ENCODE data around the gene MAP3K12. TPM values are rescaled to one million over a fixed set of nuclear protein-coding genes. Genes with fewer than 3 reads are reported as not detected.

MAP3K12 gene
- total RNA-seq, 1 donor from 2014 or later: 1.4 TPM

GRCh38 chr12:53474819-53475218 lies 24.4 kb downstream of the MAP3K12 start:
- no peak for DNase-seq (ENCODE audit: low spot score)
- no peak for ATAC-seq

- ATAC-seq (no peak), DNase-seq (ENCODE audit: low spot score) (no peak)
Measured at GRCh38 chr12:53474077-53474476, 25.2 kb downstream of the MAP3K12 start.

GRCh38 chr12:53472056-53472582 lies 27.1 kb downstream of the MAP3K12 start:
- ATAC-seq: no peak
- DNase-seq (ENCODE audit: low spot score): no peak

- DNase-seq (ENCODE audit: low spot score): no peak
- ATAC-seq: no peak
Measured at GRCh38 chr12:53468282-53468681, 31.0 kb downstream of the MAP3K12 start.

GRCh38 chr12:53467880-53468279 lies 31.4 kb downstream of the MAP3K12 start:
- DNase-seq (ENCODE audit: low spot score) (no peak), ATAC-seq (no peak)

DNA sequence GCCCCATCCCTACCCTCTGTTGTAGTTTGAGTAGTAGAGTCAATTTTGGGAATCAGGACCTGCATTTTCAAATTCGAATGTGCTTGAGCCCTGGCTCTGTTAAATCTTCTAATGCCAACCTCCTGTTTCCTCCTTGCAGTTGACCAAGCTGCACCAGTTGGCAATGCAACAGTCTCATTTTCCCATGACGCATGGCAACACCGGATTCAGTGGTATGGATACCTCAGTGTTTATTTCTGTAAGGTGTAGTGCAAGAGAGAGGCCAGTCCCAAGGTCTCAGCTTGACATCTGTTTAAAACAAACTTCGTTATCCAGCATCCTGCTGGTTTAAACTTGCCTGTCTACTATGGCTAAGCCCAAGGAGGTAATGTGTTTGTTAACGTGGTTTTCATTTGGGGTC lies 32.2 kb downstream of the MAP3K12 start:
- ATAC-seq (no peak), DNase-seq (ENCODE audit: low spot score) (no peak)

- ATAC-seq (peak; percentile 17), DNase-seq (ENCODE audit: low spot score) (no peak)
Measured at GRCh38 chr12:53466640-53467039, 32.6 kb downstream of the MAP3K12 start.

- ATAC-seq: no peak
Measured at GRCh38 chr12:53465679-53466078, 33.6 kb downstream of the MAP3K12 start.

DNA sequence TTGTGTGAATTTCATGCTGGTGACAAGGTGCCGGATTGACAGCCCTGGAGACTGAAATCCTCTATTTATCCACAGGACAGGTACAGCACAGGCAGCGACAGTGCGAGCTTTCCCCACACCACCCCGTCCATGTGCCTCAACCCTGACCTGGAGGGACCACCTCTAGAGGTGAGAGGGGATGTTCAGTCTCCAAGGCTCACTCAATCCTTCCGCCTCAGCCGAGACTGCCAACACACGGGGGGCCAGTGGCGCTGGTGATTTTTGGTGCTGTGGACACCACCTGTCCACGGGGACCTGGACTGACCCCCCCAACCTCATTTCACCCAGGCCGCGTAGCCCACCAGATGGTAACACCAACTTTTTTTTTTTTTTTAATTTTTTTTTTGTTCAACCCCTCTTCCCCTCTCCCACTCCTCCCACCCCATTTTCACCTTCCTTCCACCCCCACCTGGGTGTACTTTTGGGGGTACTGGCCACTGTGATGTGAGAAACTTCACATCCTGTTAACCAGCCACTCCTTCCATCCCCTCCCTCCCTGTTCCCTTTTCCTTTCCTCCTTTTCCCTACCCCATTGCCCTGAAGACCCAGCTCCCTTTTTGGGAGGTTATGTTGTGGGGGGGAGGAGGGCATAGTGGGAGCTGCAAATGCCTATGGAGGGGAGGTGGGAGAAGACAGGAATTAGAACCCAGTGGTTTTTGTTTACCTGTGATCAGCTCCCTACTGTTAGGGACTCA lies 34.4 kb downstream of the MAP3K12 start:
- DNase-seq (ENCODE audit: low spot score) (no peak), ATAC-seq (no peak)

More at GRCh38 chr12:53465679-53466078, 33.6 kb downstream of the MAP3K12 start:
- DNase-seq (ENCODE audit: low spot score): no peak

- DNase-seq (ENCODE audit: low spot score) (no peak), ATAC-seq (no peak)
Measured at GRCh38 chr12:53463802-53464560, 35.3 kb downstream of the MAP3K12 start.

DNA sequence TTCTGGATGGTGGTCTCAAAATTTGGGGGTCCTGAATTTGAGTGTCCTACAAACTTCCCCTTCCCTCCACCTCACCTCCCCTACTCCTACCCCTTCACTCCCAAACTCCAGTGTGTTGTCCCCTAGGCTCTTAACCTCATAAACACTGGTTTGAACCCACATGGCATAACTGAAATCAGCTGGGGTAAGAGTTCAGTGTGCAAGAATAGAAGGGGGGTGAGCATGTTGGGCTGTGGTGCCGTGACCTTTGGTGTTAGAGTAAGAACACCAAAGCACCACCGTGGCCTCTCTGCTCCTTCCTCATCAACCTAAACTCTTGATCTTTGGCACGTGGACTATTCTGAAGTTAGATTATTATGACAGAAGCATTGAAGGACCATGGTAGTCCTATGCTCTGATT lies 36.3 kb downstream of the MAP3K12 start:
- ATAC-seq: peak; percentile 40
- no peak for DNase-seq (ENCODE audit: low spot score)

DNA sequence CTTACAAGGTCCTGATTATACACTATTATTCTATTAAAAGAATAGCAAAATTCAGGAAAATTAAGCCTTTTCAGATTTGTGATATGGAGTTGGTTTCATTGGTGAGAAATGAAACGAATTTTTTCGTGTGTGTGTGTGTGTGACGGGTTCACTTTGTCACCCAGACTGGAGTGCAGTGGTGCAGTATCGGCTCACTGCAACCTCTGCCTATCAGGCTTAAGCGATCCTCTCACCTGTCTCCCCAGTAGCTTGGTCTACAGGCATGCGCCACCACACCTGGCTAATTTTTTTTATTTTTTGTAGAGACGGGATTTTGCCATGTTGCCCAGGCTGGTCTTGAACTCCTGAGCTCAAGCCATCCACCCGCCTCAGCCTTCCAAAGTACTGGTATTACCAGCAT lies 37.7 kb downstream of the MAP3K12 start:
- ATAC-seq (no peak), DNase-seq (ENCODE audit: low spot score) (no peak)

DNA sequence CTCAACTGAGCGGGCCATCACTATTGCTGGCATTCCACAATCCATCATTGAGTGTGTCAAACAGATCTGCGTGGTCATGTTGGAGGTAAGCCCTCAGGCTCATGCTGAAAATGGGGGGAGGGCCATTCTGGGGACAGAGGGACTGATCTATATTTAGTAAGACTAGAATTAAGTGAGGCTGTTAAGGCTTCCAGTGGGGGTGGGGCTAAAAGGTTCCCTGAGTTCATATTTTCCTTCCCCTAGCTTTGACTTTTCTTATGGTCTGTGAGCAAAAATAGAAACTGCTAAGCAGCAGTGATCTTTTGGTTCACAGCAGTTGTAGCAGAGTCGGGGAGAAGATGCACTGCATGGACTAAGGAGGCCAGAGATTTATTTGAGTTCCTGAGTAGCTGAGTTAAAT lies 38.2 kb downstream of the MAP3K12 start:
- DNase-seq (ENCODE audit: low spot score) (no peak), ATAC-seq (no peak)

DNA sequence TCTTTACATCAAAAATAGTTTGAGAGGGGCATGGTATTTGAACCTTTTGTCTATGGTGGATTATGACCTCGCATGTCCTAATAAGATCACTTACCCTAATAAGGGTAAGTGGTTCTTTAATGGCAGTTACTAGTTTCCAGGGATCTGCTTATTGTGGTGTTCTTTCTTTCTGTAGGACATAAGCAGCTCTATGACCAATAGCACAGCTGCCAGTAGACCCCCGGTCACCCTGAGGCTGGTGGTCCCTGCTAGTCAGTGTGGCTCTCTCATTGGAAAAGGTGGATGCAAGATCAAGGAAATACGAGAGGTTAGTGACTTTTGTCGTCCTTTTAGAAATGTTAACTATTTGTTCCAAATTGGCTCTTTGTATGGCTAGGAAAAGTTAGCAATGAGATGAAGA lies 40.2 kb downstream of the MAP3K12 start:
- ATAC-seq: no peak

DNA sequence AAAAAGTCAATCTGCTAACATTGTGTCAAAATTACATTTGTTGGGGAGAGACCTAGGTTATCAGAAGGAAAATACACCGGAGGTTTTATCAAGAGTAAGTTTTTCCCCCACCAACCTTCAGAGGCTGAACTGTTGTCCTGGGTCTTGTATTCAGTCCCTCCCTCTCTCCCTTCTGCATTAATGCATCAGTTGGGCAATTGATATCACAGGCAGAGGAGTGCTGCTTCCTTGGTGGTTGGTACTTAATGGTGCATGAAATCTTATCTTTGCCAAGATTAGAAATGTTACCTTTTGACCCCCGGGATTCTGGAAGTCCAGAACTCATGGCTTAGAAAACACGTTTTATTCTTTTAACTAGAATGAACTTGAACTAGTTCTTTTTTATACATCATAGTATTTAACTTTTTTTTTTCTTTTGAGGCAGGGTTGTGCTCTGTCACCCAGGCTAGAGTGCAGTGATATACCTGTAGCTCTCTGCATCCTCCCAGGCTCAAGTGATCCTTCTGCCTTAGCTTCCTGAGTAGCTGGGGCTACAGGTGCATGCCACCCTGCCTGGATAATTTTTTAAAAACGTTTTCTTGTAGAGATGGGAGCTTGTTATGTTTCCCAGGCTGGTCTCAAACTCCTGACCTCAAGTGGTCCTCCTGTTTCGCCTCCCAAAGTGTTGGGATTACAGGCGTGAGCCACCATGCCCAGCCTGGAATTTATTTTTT lies 42.4 kb downstream of the MAP3K12 start:
- ATAC-seq (no peak), DNase-seq (ENCODE audit: low spot score) (no peak)

More for the DNA sequence above, 40.2 kb downstream of the MAP3K12 start:
- no peak for DNase-seq (ENCODE audit: low spot score)

GRCh38 chr12:53454707-53455106 lies 44.6 kb downstream of the MAP3K12 start:
- ATAC-seq (no peak), DNase-seq (ENCODE audit: low spot score) (no peak)

DNA sequence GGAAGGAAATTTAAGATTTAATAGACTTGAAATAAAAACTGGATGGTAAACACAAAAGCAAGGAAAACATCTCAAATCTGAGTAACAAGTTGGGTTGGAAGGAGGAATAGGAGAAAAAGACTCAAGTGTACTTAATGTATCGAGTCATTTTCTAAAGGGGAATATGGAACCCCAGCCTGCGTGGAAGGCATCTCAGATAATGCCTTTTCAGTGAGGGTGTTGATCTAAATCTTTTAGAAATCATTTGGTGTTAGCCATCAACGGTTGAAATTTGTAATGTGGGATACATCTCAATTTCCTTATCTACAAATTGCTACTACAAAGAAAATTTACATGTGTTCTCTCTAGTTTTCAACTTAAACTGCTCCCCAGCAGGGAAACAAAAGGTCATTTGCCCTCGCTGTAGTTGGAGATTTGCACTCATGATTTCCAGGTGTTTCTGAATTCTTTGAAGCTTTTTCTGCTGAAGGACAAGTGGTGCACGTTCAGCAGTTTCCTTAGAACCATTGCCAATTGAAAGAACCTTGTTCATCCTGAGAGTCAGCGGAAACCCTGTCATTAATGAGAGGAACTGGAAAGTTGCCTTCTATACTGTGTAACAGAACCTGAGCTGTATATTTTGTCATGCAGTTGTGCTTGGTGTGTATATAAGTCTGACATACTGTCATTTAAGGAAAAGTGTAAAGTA lies 45.2 kb downstream of the MAP3K12 start:
- ATAC-seq (no peak), DNase-seq (ENCODE audit: low spot score) (no peak)

DNA sequence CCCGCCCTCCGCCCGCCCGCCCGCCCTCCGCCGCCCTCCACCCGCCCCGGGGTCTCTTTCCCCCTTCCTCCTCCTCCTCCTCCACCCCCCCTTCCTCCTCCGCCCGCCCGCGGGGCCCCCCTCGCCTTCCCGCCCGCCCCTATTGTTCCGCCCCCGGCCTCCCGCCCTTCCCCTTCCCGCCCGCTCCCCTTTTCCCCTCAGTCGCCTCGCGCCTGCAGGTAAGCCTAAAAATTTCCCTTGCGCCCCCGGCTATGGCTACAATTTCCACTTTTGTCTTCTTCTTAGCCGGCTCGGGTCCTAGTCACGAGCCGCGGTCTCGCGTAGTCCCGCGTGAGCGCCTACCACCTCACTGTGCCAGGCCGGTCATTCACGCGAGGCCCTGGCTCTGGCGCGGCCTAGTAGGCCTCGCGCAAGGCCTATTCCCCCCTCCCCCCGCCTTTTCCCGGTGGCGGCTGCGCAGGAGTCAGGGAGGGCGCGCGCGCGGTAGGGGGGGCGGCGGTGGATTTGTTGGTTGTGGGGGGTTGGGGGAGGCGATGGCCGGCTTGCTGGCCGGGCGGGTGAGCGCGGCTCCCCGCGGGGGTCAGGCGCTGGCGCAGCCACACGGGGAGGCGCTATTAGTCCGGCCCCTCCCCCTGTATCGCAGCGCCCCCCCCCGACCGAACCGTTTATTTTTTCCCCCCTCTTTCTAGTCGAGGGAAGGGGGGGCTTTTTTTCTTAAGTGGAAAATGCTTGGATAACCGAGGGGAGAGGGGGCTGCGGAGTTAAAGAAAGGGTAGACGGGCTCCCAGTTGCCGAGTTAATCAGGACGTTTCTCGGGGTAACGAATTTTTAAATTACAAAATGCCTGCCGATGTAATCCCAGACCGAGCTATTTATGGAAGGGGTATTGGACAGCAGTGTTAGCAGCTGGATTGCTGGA lies 46.8 kb downstream of the MAP3K12 start:
- ATAC-seq: peak; percentile 75
- peak; percentile 86 for DNase-seq (ENCODE audit: low spot score)

DNA sequence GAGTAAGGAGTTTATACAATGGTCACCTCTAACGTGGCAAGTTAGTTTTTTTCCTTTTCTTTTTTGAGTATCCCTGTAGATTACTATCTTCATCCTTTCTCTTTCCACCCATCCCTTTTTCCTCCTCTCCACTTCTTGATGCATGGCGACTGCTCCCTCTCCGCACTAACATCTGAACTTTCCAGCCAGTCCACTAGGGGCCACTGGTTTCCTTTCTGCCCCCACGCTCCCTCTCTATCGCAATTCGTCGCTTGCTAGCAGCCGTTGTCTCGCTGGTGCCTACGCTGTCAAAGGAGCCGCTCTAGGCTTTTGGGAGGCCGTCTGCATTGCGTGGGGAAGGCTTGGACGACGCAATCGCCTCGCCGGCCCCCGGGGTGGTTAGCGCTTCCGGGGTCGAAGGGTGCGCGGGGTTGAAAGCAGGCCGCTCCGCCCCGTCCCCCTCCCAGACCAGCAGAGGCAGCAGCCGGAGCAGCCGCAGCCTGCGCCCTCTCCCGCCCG lies 47.5 kb downstream of the MAP3K12 start, which contains the start of gene PCBP2:
PCBP2 (plus strand) TSS at position 442 of the 498 bp plus-strand sequence. CDS start 2,699 bp downstream, outside the sequence.
- DNase-seq (ENCODE audit: low spot score) (peak; percentile 98), ATAC-seq (peak; percentile 91)

Data from left lobe of liver (tissue), 2 donors.